Neural crest cell (in vitro differentiated cells): ENCODE results near the gene SNX21. TPM values are rescaled to one million over a fixed set of nuclear protein-coding genes. Genes with fewer than 3 reads are reported as not detected.

ENCODE experiments used
- DNase-seq: peaks from one replicate; pipeline ENCODE4 v3.0.0; 2021; ENCODE audit warnings: low read depth, mixed read lengths, low spot score
- H3K27ac Mint-ChIP-seq: one replicate; pipeline ENCODE4 v1.8.0; 2021; ENCODE audit warnings: mild to moderate bottlenecking, mixed read lengths; ENCODE audit not compliant: unreplicated experiment
- H3K27me3 Mint-ChIP-seq: 2 replicates; pipeline ENCODE4 v1.8.0; 2021; ENCODE audit warnings: low read depth, mild to moderate bottlenecking, mixed read lengths
- H3K36me3 Mint-ChIP-seq: 2 replicates; pipeline ENCODE4 v1.8.0; 2021; ENCODE audit warnings: low read depth, mild to moderate bottlenecking, mixed read lengths
- H3K4me1 Mint-ChIP-seq: 2 replicates; pipeline ENCODE4 v1.8.0; 2021; ENCODE audit warnings: mixed read lengths
- H3K4me3 Mint-ChIP-seq: one replicate; pipeline ENCODE4 v1.8.0; 2021; ENCODE audit warnings: mild to moderate bottlenecking, mixed read lengths
- H3K9me3 Mint-ChIP-seq: 2 replicates; pipeline ENCODE4 v1.8.0; 2021; ENCODE audit warnings: mixed read lengths
- CTCF ChIP-seq: fragments of 200-600 bp; sonication (generic); conservative IDR thresholded peaks from 2 replicates; pipeline ENCODE4 v1.5.0; 2021; ENCODE audit warnings: antibody characterized with exemption, mild to moderate bottlenecking
- total RNA-seq: library from RNA; stranded (reverse); gene quantifications from 2 replicates; pipeline ENCODE4 v1.2.1, GENCODE V29; 2021

SNX21 gene
- total RNA-seq, 1 donor from 2014 or later = 16.8 TPM

- H3K36me3 Mint-ChIP-seq = peaks cover 3% of the 10 kb centered on the region
- no peak for TF ChIP-seq CTCF
- no peak for DNase-seq
- H3K27ac Mint-ChIP-seq = no peak overlapping the region
- no peaks in the 10 kb centered on the region for H3K27me3 Mint-ChIP-seq
- H3K9me3 Mint-ChIP-seq = no peaks in the 10 kb centered on the region
- H3K4me3 Mint-ChIP-seq = no peak overlapping the region
- no peaks in the 10 kb centered on the region for H3K4me1 Mint-ChIP-seq
Observed at GRCh38 chr20:45841407-45842129, 8.0 kb downstream of the SNX21 start.

- Mint-ChIP-seq H3K9me3 (no peaks in the 10 kb centered on the region), H3K36me3 (peaks cover 3% of the 10 kb centered on the region), H3K4me1 (no peaks in the 10 kb centered on the region), H3K4me3 (no peak overlapping the region), H3K27me3 (no peaks in the 10 kb centered on the region), H3K27ac (peak overlapping the region; percentile 62)
- no peak for DNase-seq
- TF ChIP-seq CTCF = no peak
Observed at GRCh38 chr20:45842169-45842812, 8.7 kb downstream of the SNX21 start.

- peaks cover 3% of the 10 kb centered on the region for H3K36me3 Mint-ChIP-seq
- H3K27ac Mint-ChIP-seq = no peak overlapping the region
- no peaks in the 10 kb centered on the region for H3K27me3 Mint-ChIP-seq
- no peaks in the 10 kb centered on the region for H3K4me1 Mint-ChIP-seq
- H3K4me3 Mint-ChIP-seq = no peak overlapping the region
- no peak for TF ChIP-seq CTCF
- no peak for DNase-seq
- no peaks in the 10 kb centered on the region for H3K9me3 Mint-ChIP-seq
Observed at GRCh38 chr20:45843506-45843905, 9.9 kb downstream of the SNX21 start.

- Mint-ChIP-seq H3K4me3 (no peak overlapping the region), H3K36me3 (peaks cover 3% of the 10 kb centered on the region), H3K9me3 (no peaks in the 10 kb centered on the region), H3K4me1 (no peaks in the 10 kb centered on the region), H3K27ac (no peak overlapping the region), H3K27me3 (no peaks in the 10 kb centered on the region)
- DNase-seq = no peak
- no peak for TF ChIP-seq CTCF
Observed at GRCh38 chr20:45845452-45845851, 11.9 kb downstream of the SNX21 start.

GRCh38 chr20:45848421-45848820 is 14.8 kb downstream of the SNX21 start:
- Mint-ChIP-seq H3K27ac (no peak overlapping the region), H3K27me3 (no peaks in the 10 kb centered on the region), H3K4me3 (no peak overlapping the region), H3K36me3 (peaks cover 3% of the 10 kb centered on the region), H3K4me1 (no peaks in the 10 kb centered on the region), H3K9me3 (no peaks in the 10 kb centered on the region)
- TF ChIP-seq CTCF = no peak
- no peak for DNase-seq
